ENCODE data around the gene PCDHGA1.

- TF ChIP-seq CTCF (IDR thresholded peaks at IDR 0.05) (no peak), EZH2phosphoT487 (IDR thresholded peaks at IDR 0.05) (no peak)
These were observed 184.8 kb downstream of the PCDHGA1 start for GRCh38 chr5:141515141-141515540.
